Gastroesophageal sphincter (tissue), 4 donors: ENCODE measurements around the gene MCFD2. TPM values are rescaled to one million over a fixed set of nuclear protein-coding genes. Genes with fewer than 3 reads are reported as not detected.

Experiments
- ATAC-seq: fragments of 150-250 bp; one replicate; pipeline ENCODE4 v1.9.1; 2016; ENCODE audit warnings: mild to moderate bottlenecking, moderate library complexity
- H3K27ac ChIP-seq, 4 donors: fragments of 200-600 bp; sonication (generic) in 3 of 4; 1 replicate in 3 of 4; 2 replicates in 1 of 4; pipeline ENCODE4 v1.5.1; 2016 to 2019
- H3K27me3 ChIP-seq: fragments of 200-600 bp; sonication (generic); one replicate; pipeline ENCODE4 v1.5.1; 2019
- H3K36me3 ChIP-seq, 2 donors: fragments of 200-600 bp; sonication (generic); one replicate each; pipeline ENCODE4 v1.5.1; 2019; ENCODE audit warnings: control low read depth in 1 of 2
- H3K4me1 ChIP-seq, 3 donors: fragments of 200-600 bp; sonication (generic); 1 replicate in 2 of 3; 2 replicates in 1 of 3; pipeline ENCODE4 v1.5.1; 2016 to 2019; ENCODE audit warnings: control low read depth in 2 of 3
- H3K4me3 ChIP-seq, 2 donors: fragments of 200-600 bp; sonication (generic); one replicate each; pipeline ENCODE4 v1.5.1; 2019; ENCODE audit warnings: mild to moderate bottlenecking in 1 of 2, moderate library complexity in 1 of 2
- H3K9me3 ChIP-seq, 3 donors: fragments of 200-600 bp; sonication (generic); one replicate each; pipeline ENCODE4 v1.5.1; 2017 to 2019; ENCODE audit warnings: control low read depth in 2 of 3
- EP300 ChIP-seq: sonication (generic); formaldehyde crosslinking; IDR thresholded peaks from one replicate; pipeline ENCODE4 v1.6.1; 2017; ENCODE audit warnings: antibody characterized with exemption, mild to moderate bottlenecking
- POLR2A ChIP-seq, 2 donors: fragments of 450-650 bp; IDR thresholded peaks; one replicate each; pipeline ENCODE4 v1.6.1; 2017; ENCODE audit warnings: antibody characterized with exemption in 2 of 2, mild to moderate bottlenecking in 2 of 2, moderate library complexity in 1 of 2
- POLR2AphosphoS5 ChIP-seq: sonication (generic); formaldehyde crosslinking; IDR thresholded peaks from one replicate; pipeline ENCODE4 v1.6.1; 2017; ENCODE audit warnings: antibody characterized with exemption
- WGBS, 2 donors: methylation state at CpG; one replicate each; pipeline ENCODE4 v1.1.5; 2018; ENCODE audit warnings: low coverage in 1 of 2; 5-methylcytosine and 5-hydroxymethylcytosine counted together
- total RNA-seq, 4 donors: library from RNA; depleted of rRNA; stranded (reverse); fragments of >200 nt; gene quantifications; one replicate each; pipeline ENCODE4 v1.1.0, GENCODE V29; 2016
- TF ChIP-seq, protein P1 (sequence below), 4 experiments: fragments of 200-600 bp in 2 of 4; fragments of 450-650 bp in 2 of 4; sonication (generic) in 1 of 4; IDR thresholded peaks; one replicate each; pipeline ENCODE4 v1.5.1; 2017 to 2019; ENCODE audit warnings: antibody characterized with exemption in 4 of 4, mild to moderate bottlenecking in 2 of 4, moderate library complexity in 2 of 4

Gene MCFD2
- total RNA-seq, 4 donors from 2014 or later, result 81.7 to 89.5 (median 85.4) TPM

DNA sequence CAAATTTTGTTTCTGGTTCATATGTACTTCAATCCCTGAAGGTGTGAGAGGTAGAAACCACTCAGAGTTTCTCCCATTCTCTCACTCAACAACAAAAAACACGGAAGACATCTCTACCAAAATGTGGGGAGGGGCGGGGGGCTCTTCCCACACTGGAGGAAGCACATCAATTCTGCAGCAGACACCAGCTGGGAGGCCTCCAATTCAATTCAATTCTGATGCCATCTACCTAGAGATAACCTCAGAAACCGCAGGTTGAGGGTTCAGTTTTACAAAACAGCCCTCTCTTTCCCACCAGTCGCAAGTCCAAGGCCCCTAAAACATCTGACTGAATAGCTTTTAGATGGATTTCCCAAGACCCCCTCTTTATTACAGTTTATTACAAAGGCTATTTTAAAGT is 7.0 kb upstream of the MCFD2 start:
- WGBS, 2 donors, result 86 to 90% methylated on average over 2 to 3 of the region's 4 CpGs
- no peaks in the 10 kb centered on the region for H3K27me3 ChIP-seq
- no peak overlapping the region for H3K27ac ChIP-seq
- ATAC-seq, result no peak
- H3K4me3 ChIP-seq, result no peak overlapping the region
- TF ChIP-seq POLR2AphosphoS5 (no peak), POLR2A (IDR thresholded peaks at IDR 0.05) (no peak), EP300 (no peak)
- TF ChIP-seq, protein P1, sequence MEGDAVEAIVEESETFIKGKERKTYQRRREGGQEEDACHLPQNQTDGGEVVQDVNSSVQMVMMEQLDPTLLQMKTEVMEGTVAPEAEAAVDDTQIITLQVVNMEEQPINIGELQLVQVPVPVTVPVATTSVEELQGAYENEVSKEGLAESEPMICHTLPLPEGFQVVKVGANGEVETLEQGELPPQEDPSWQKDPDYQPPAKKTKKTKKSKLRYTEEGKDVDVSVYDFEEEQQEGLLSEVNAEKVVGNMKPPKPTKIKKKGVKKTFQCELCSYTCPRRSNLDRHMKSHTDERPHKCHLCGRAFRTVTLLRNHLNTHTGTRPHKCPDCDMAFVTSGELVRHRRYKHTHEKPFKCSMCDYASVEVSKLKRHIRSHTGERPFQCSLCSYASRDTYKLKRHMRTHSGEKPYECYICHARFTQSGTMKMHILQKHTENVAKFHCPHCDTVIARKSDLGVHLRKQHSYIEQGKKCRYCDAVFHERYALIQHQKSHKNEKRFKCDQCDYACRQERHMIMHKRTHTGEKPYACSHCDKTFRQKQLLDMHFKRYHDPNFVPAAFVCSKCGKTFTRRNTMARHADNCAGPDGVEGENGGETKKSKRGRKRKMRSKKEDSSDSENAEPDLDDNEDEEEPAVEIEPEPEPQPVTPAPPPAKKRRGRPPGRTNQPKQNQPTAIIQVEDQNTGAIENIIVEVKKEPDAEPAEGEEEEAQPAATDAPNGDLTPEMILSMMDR (IDR thresholded peaks at IDR 0.05), result no peak
- H3K36me3 ChIP-seq, result no peaks in the 10 kb centered on the region
- H3K9me3 ChIP-seq, result peaks cover 0 to 12% (median 0%) of the 10 kb centered on the region in 3 donors
- peaks cover 0 to under 1% (median 0%) of the 10 kb centered on the region in 3 donors for H3K4me1 ChIP-seq

DNA sequence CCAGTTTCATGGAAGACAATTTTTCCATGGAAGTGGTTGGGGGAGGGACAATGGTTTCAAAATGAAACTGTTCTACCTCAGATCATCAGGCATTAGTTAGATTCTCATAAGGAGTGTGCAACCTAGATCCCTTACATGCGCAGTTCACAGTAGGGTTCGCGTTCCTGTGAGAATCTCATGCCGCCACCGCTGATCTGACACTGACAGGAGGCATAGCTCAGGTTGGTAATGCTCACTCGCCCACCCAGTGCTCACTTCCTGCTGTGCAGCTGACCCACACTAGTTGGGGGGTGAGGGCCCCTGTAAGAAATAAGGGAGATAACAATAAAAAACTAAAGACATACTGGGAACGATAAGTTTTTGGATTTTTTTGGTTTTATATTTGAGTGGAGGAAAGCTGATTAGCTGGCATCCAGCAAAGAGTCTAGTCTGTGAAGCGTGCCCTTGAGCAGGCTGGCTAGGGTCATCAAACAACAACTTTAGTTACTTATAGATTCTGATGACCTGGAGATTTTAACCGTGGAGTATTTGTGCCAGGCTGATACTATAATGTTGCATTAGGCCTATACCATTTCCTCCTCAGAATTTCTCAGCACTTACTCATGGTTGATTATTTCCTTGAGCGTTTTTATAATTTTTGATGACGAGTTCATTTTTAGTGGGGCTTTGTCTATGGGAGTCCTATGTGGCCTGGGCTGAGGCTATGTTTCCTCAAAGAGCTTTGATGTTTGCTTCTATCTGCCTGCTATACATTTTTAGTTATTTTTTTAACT is 6.3 kb upstream of the MCFD2 start:
- no peak for ATAC-seq
- H3K9me3 ChIP-seq, result peaks cover 0 to 5% (median 0%) of the 10 kb centered on the region in 3 donors
- no peaks in the 10 kb centered on the region for H3K36me3 ChIP-seq
- peaks cover 0 to 8% (median under 1%) of the 10 kb centered on the region in 3 donors for H3K4me1 ChIP-seq
- 77 to 88% methylated on average over 9 to 10 of the region's 11 CpGs for WGBS, 2 donors
- no peak overlapping the region for H3K4me3 ChIP-seq
- TF ChIP-seq, protein P1 (IDR thresholded peaks at IDR 0.05), result no peak
- TF ChIP-seq POLR2AphosphoS5 (no peak), POLR2A (IDR thresholded peaks at IDR 0.05) (no peak), EP300 (no peak)
- H3K27ac ChIP-seq, result no peak overlapping the region
- no peaks in the 10 kb centered on the region for H3K27me3 ChIP-seq

GRCh38 chr2:46917628-46918027 is 2.0 kb upstream of the MCFD2 start:
- H3K36me3 ChIP-seq, result peaks cover 0 to 2% of the 10 kb centered on the region in 2 donors
- TF ChIP-seq EP300, result no peak
- ATAC-seq, result no peak

GRCh38 chr2:46915811-46916630 is 415 bp upstream of the MCFD2 start:
- peaks cover 3 to 47% (median 19%) of the 10 kb centered on the region in 3 donors for H3K4me1 ChIP-seq
- 0 to 1% methylated on average over 4 to 19 of the region's 55 CpGs for WGBS, 2 donors
- no peaks in the 10 kb centered on the region for H3K27me3 ChIP-seq
- TF ChIP-seq EP300 (no peak), POLR2A (IDR thresholded peaks at IDR 0.05) (peak; percentile 59 to 68), POLR2AphosphoS5 (peak; percentile 74)
- TF ChIP-seq, protein P1 (IDR thresholded peaks at IDR 0.05), result no peak
- peak overlapping the region; percentile 82 to 92 for H3K4me3 ChIP-seq
- ATAC-seq, result peak; percentile 93
- peak overlapping the region; percentile 88 to 99 (median 97) for H3K27ac ChIP-seq
- H3K9me3 ChIP-seq, result no peaks in the 10 kb centered on the region
- H3K36me3 ChIP-seq, result peaks cover 0 to 13% of the 10 kb centered on the region in 2 donors

More at GRCh38 chr2:46917628-46918027, 2.0 kb upstream of the MCFD2 start:
- Histone ChIP-seq H3K9me3 (no peaks in the 10 kb centered on the region), H3K4me3 (no peak overlapping the region), H3K27ac (no peak overlapping the region), H3K27me3 (no peaks in the 10 kb centered on the region), H3K4me1 (peaks cover 3 to 40% (median 19%) of the 10 kb centered on the region in 3 donors)

GRCh38 chr2:46914578-46915230 is 902 bp downstream of the MCFD2 start:
- Histone ChIP-seq H3K36me3 (peaks cover 0 to 26% of the 10 kb centered on the region in 2 donors), H3K27ac (peak overlapping the region; percentile 88 to 99 (median 97)), H3K4me3 (peak overlapping the region; percentile 82 to 92), H3K27me3 (no peaks in the 10 kb centered on the region), H3K4me1 (peaks cover 3 to 47% (median 19%) of the 10 kb centered on the region in 3 donors), H3K9me3 (no peaks in the 10 kb centered on the region)
- 30 to 53% methylated on average over 8 to 11 of the region's 11 CpGs for WGBS, 2 donors
- TF ChIP-seq EP300 (no peak), POLR2A (IDR thresholded peaks at IDR 0.05) (no peak), POLR2AphosphoS5 (no peak)
- TF ChIP-seq, protein P1 (IDR thresholded peaks at IDR 0.05), result no peak
- ATAC-seq, result no peak
